ENCODE data around the gene PMVK. TPM values are rescaled to one million over a fixed set of nuclear protein-coding genes. Genes with fewer than 3 reads are reported as not detected.

Gene PMVK
- total and polyA plus RNA-seq, 2 of the 4 experiments (the other 2 are of a cell fraction), result 9.0 to 28.1 TPM

DNA sequence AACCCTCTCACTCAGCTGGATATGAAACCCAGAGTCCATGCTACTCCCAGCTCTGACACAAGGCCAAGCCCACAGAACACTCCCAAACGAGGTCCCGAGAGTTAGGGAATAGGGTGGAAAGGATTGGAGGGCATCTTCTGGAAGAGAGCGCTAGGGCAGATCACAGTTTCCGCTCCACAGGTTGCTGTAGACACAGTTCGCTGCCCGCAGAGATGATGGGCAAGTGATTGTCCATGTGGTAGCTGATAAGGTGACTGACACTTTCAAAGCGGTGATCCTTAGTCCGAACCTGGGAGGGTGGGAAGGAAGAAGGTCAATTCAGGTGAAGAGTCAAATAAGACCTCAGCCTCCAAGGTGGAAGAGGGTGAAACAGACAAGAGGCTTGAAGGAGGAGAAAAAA lies 27.1 kb upstream of the PMVK start:
- TF ChIP-seq CHD1 (IDR thresholded peaks at IDR 0.05; ENCODE audit: low read depth, low read length), result no peak
- no peak for TF ChIP-seq RFX5 (IDR thresholded peaks at IDR 0.05; ENCODE audit: low read depth, low read length)
- no peak for TF ChIP-seq POLR2A (IDR thresholded peaks at IDR 0.05; ENCODE audit: low read depth, low read length)
- TF ChIP-seq CTCF (conservative IDR thresholded peaks at IDR 0.05; ENCODE audit: low read depth, low read length), result no peak
- TF ChIP-seq CEBPB (IDR thresholded peaks at IDR 0.05; ENCODE audit: low read depth, low read length), result no peak
- TF ChIP-seq, protein P1, sequence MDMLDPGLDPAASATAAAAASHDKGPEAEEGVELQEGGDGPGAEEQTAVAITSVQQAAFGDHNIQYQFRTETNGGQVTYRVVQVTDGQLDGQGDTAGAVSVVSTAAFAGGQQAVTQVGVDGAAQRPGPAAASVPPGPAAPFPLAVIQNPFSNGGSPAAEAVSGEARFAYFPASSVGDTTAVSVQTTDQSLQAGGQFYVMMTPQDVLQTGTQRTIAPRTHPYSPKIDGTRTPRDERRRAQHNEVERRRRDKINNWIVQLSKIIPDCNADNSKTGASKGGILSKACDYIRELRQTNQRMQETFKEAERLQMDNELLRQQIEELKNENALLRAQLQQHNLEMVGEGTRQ (IDR thresholded peaks at IDR 0.05; ENCODE audit: low read depth, low read length), result no peak
- TF ChIP-seq MAFK (IDR thresholded peaks at IDR 0.05; ENCODE audit: low read depth, low read length), result no peak
- no peak for TF ChIP-seq MXI1 (IDR thresholded peaks at IDR 0.05; ENCODE audit: borderline replicate concordance, low read depth, low read length)
- no peak for TF ChIP-seq RCOR1 (IDR thresholded peaks at IDR 0.05; ENCODE audit: insufficient replicate concordance, low read length)
- TF ChIP-seq FOS (IDR thresholded peaks at IDR 0.05; ENCODE audit: low read depth, low read length), result no peak
- no peak for TF ChIP-seq RAD21 (IDR thresholded peaks at IDR 0.05; ENCODE audit: low read length)
- no peak for TF ChIP-seq MAZ (IDR thresholded peaks at IDR 0.05; ENCODE audit: borderline replicate concordance, low read depth, low read length)
- no peak for TF ChIP-seq NFE2L2 (IDR thresholded peaks at IDR 0.05; ENCODE audit: low read depth, low read length)
- no peak for TF ChIP-seq ELK1 (IDR thresholded peaks at IDR 0.05; ENCODE audit: borderline replicate concordance, low read depth, low read length)
- TF ChIP-seq SMC3 (IDR thresholded peaks at IDR 0.05; ENCODE audit: low read depth, low read length), result no peak
- TF ChIP-seq BHLHE40 (IDR thresholded peaks at IDR 0.05; ENCODE audit: low read depth, low read length), result no peak
- Histone ChIP-seq H4K5ac (ENCODE audit: low read depth, low read length) (no peak overlapping the region), H4K8ac (ENCODE audit: low read depth in 2 of 2, low read length in 2 of 2) (no peak overlapping the region), H3K4ac (ENCODE audit: low read depth, low read length) (no peak overlapping the region), H3K27me3 (ENCODE audit: control insufficient read depth, insufficient read depth, low read length) (no peaks in the 10 kb centered on the region), H2BK20ac (ENCODE audit: low read depth, low read length) (no peak overlapping the region), H3K4me2 (ENCODE audit: low read depth, low read length) (no peak overlapping the region), H3K4me1 (ENCODE audit: control insufficient read depth, insufficient read depth, low read length) (peaks cover 12% of the 10 kb centered on the region), H3K4me3 (ENCODE audit: insufficient read depth, low read depth, low read length) (no peak overlapping the region), H3K79me1 (ENCODE audit: low read depth in 1 of 2, low read length in 2 of 2) (peaks cover 30 to 75% of the 10 kb centered on the region in 2 experiments), H3K36me3 (ENCODE audit: control insufficient read depth, insufficient read depth, low read length) (peaks cover 63% of the 10 kb centered on the region), H4K20me1 (ENCODE audit: insufficient read depth, low read length) (peaks cover 39% of the 10 kb centered on the region), H3K23ac (ENCODE audit: low read depth, low read length) (peak overlapping the region; percentile 61), H3K27ac (ENCODE audit: insufficient read depth, low read length) (no peak overlapping the region), H3K9ac (ENCODE audit: low read depth, low read length) (no peak overlapping the region), H3K14ac (replicated peaks; ENCODE audit: low read depth, low read length) (no peak overlapping the region), H2AFZ (replicated peaks; ENCODE audit: low read length, poor library complexity) (no peak overlapping the region), H2BK120ac (ENCODE audit: low read depth, low read length) (no peak overlapping the region), H3K9me3 (ENCODE audit: control insufficient read depth, insufficient read depth, low read length) (no peaks in the 10 kb centered on the region), H2AK5ac (ENCODE audit: low read depth, low read length) (peak overlapping the region; percentile 20; the same call in 1 of the 2 replicates), H2BK5ac (ENCODE audit: low read depth, low read length, poor library complexity, severe bottlenecking) (no peak overlapping the region), H4K91ac (ENCODE audit: insufficient read depth, low read depth, low read length) (no peak overlapping the region), H3K18ac (ENCODE audit: low read depth, low read length) (no peak overlapping the region), H2AK9ac (replicated peaks; ENCODE audit: low read depth, low read length, poor library complexity) (no peak overlapping the region), H3K9me1 (ENCODE audit: insufficient read depth, low read length) (no peaks in the 10 kb centered on the region), H2BK15ac (ENCODE audit: low read depth, low read length) (no peak overlapping the region), H3K56ac (ENCODE audit: extremely low read depth, insufficient read depth, low read length) (no peak overlapping the region)
- dilution Hi-C loops (cut with HindIII; ENCODE audit: low sequenced_read_pairs, unreplicated experiment) (no loop called here), intact Hi-C loops (cut with micrococcal nuclease) (no loop called here), in situ Hi-C loops (cut with MboI; ENCODE audit: low sequenced_read_pairs) (no loop called here)
- no TSS peak for BruUV-seq (replicated peaks)
- 40% methylated on average over 1 of the region's 8 CpGs; no CpG with 5 or more reads in 1 of the 2 experiments for WGBS, 2 experiments (ENCODE audit: extremely low coverage in 2 of 2, insufficient read length in 1 of 2)
- no peak for DNase-seq
- POLR2A ChIA-PET (ENCODE audit: unreplicated experiment), result no interaction called here
- CTCF ChIA-PET, result interaction anchor here (1.1 kb wide), 1 partner anchor 8 kb away, joined by 3 read pairs; the partner anchor contains the start of gene PBXIP1
- no peak for ATAC-seq (ENCODE audit: low read depth)

Measured in IMR-90 (cell line).